Loucy (cell line): ENCODE results near the gene TRPM2.

Experiments
- CTCF ChIP-seq: fragments of 200-600 bp; sonication (generic); conservative IDR thresholded peaks from 2 replicates; pipeline ENCODE4 v1.5.1; 2014; ENCODE audit warnings: mild to moderate bottlenecking, antibody characterized with exemption, low read length
- EZH2phosphoT487 ChIP-seq: fragments of 200-600 bp; IDR thresholded peaks from 2 replicates; pipeline ENCODE4 v1.6.1; 2018; ENCODE audit warnings: antibody characterized with exemption, mild to moderate bottlenecking, moderate library complexity, borderline replicate concordance

GRCh38 chr21:44356636-44357035 is 3.2 kb downstream of the TRPM2 start:
- TF ChIP-seq CTCF (no peak), EZH2phosphoT487 (no peak)
